ENCODE measurements around the gene INPP5A. TPM values are rescaled to one million over a fixed set of nuclear protein-coding genes. Genes with fewer than 3 reads are reported as not detected.
"Not testable (repeated sequence)": the region's sequence is repeated elsewhere in the genome, so short reads cannot be mapped to it uniquely, and the experiment has no call there.

INPP5A gene
- total RNA-seq, 1 donor from 2014 or later: 103 TPM

- no peak for DNase-seq (ENCODE audit: low spot score)
Observed at GRCh38 chr10:132810807-132811700, 273.5 kb downstream of the INPP5A start.

GRCh38 chr10:132811891-132812481 is 274.4 kb downstream of the INPP5A start:
- DNase-seq (ENCODE audit: low spot score): no peak

GRCh38 chr10:132812520-132812919 is 274.9 kb downstream of the INPP5A start:
- no peak for DNase-seq (ENCODE audit: low spot score)

- DNase-seq (ENCODE audit: low spot score): no peak
Observed at GRCh38 chr10:132813001-132813401, 275.4 kb downstream of the INPP5A start.

- no peak for DNase-seq (ENCODE audit: low spot score)
Observed at GRCh38 chr10:132813560-132814468, 276.2 kb downstream of the INPP5A start.

GRCh38 chr10:132814469-132814856 is 276.9 kb downstream of the INPP5A start:
- DNase-seq (ENCODE audit: low spot score): no peak

- no peak for DNase-seq (ENCODE audit: low spot score)
Observed at GRCh38 chr10:132815168-132815857, 277.7 kb downstream of the INPP5A start.

- no peak for DNase-seq (ENCODE audit: low spot score)
Observed at GRCh38 chr10:132816718-132817117, 279.1 kb downstream of the INPP5A start.

- DNase-seq (ENCODE audit: low spot score): no peak
Observed at GRCh38 chr10:132817701-132818211, 280.2 kb downstream of the INPP5A start.

- DNase-seq (ENCODE audit: low spot score): no peak
Observed at GRCh38 chr10:132820056-132820455, 282.5 kb downstream of the INPP5A start.

GRCh38 chr10:132825783-132826523 is 288.4 kb downstream of the INPP5A start:
- DNase-seq (ENCODE audit: low spot score): not testable (repeated sequence)

GRCh38 chr10:132826524-132827422 is 289.2 kb downstream of the INPP5A start:
- no peak for DNase-seq (ENCODE audit: low spot score)

- DNase-seq (ENCODE audit: low spot score): no peak
Observed at GRCh38 chr10:132827423-132827789, 289.8 kb downstream of the INPP5A start.

- DNase-seq (ENCODE audit: low spot score): no peak
Observed at GRCh38 chr10:132827861-132828539, 290.4 kb downstream of the INPP5A start.

- DNase-seq (ENCODE audit: low spot score): no peak
Observed at GRCh38 chr10:132828681-132829080, 291.1 kb downstream of the INPP5A start.

GRCh38 chr10:132829403-132829802 is 291.8 kb downstream of the INPP5A start:
- no peak for DNase-seq (ENCODE audit: low spot score)

GRCh38 chr10:132832186-132832969 is 294.8 kb downstream of the INPP5A start:
- no peak for DNase-seq (ENCODE audit: low spot score)

All from umbilical cord (tissue), 2 donors.